Measurements from ENCODE around the gene AKAP13. TPM values are rescaled to one million over a fixed set of nuclear protein-coding genes. Genes with fewer than 3 reads are reported as not detected.

Gene AKAP13
- total and polyA plus RNA-seq, 2 of the 13 experiments (the other 11 are each of a cell fraction or from before 2014, with no cell fraction given) = 6.7 to 27.1 TPM

DNA sequence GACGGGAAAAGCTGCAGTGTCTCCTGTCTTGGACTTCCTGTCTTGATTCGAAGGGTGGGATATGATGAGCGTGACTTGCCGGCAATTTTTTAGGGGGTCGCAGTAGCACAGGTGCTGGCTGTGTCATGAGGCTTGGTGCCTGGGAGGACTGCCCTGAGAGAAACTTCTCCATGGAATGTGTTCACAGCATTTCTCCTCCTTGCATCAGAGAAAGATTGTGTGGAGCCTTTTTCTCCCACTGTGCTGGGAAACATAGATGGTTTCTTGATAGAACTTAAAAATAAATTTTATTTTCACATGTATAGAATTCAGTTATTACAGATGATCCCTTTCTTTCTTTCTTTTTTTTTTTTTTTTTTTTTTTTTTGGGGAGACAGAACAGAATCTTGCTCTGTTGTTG lies 292.9 kb downstream of the AKAP13 start:
- H3K36me3 ChIP-seq (replicated peaks in 1 of 2; ENCODE audit: control insufficient read depth in 1 of 2, insufficient read depth in 2 of 2, low read length in 2 of 2) = peaks cover 1 to 14% of the 10 kb centered on the region in 2 experiments; a peak in 2 of 5 replicates
- BruUV-seq (replicated peaks) = no TSS peak
- in situ Hi-C loops (cut with HindIII; ENCODE audit: extremely low pct_ligation_motif_present, low pct_unique_long_range_greater_than_20kb) (no loop called here), intact Hi-C loops (cut with micrococcal nuclease; ENCODE audit: unreplicated experiment) (no loop called here)
- 98% methylated on average over 5 of the region's 5 CpGs for whole genome bisulfite sequencing (ENCODE audit: low lambda C conversion rate)
- H3K4me3 ChIP-seq (replicated peaks in 1 of 3; ENCODE audit: insufficient read depth in 1 of 3, low read depth in 2 of 3, low read length in 3 of 3) = no peak overlapping the region
- no peaks in the 10 kb centered on the region for H3K27me3 ChIP-seq (ENCODE audit: control insufficient read depth in 1 of 2, insufficient read depth in 2 of 2, low read length in 2 of 2)
- ATAC-seq = no peak
- CTCF ChIA-PET (ENCODE audit: low intra/inter-chr PET ratio, low total read pairs) = no interaction called here
- no peaks in the 10 kb centered on the region for H3K9me3 ChIP-seq (ENCODE audit: low read length)
- no peak overlapping the region for H3K4me2 ChIP-seq (ENCODE audit: low read depth, low read length)
- H2AFZ ChIP-seq (ENCODE audit: low read length) = no peak overlapping the region
- H3K79me2 ChIP-seq (ENCODE audit: insufficient read depth, low read length) = no peaks in the 10 kb centered on the region
- H4K20me1 ChIP-seq (ENCODE audit: insufficient read depth, low read length) = no peaks in the 10 kb centered on the region
- no peak for FAIRE-seq
- POLR2A ChIA-PET = interaction anchor here (1.4 kb wide), 1 partner anchor 34 kb away, joined by 5 read pairs; no protein-coding TSS in a partner anchor
- DNase-seq (ENCODE audit: low spot score) = no peak
- H3K9ac ChIP-seq (ENCODE audit: insufficient read depth, low read depth, low read length) = no peak overlapping the region
- peaks cover 15% of the 10 kb centered on the region for H3K4me1 ChIP-seq (ENCODE audit: insufficient read depth, low read length)
- TF ChIP-seq NR3C1 (CRISPR knock-in tag; IDR thresholded peaks at IDR 0.05) = no peak
- no peak for TF ChIP-seq ZBTB4 (CRISPR knock-in tag; IDR thresholded peaks at IDR 0.05; ENCODE audit: borderline replicate concordance)
- TF ChIP-seq PAWR (CRISPR knock-in tag; IDR thresholded peaks at IDR 0.05; ENCODE audit: borderline replicate concordance) = no peak
- no peak for TF ChIP-seq ZHX2 (IDR thresholded peaks at IDR 0.05; ENCODE audit: low read depth)
- TF ChIP-seq ZHX2 (CRISPR knock-in tag; IDR thresholded peaks at IDR 0.05; ENCODE audit: borderline replicate concordance) = no peak
- no peak for TF ChIP-seq PAX8 (CRISPR knock-in tag; IDR thresholded peaks at IDR 0.05; ENCODE audit: borderline replicate concordance)
- no peak for TF ChIP-seq ZFP37 (CRISPR knock-in tag; IDR thresholded peaks at IDR 0.05; ENCODE audit: borderline replicate concordance)
- TF ChIP-seq ZNF709 (CRISPR knock-in tag; IDR thresholded peaks at IDR 0.05) = no peak
- H3K27ac ChIP-seq (ENCODE audit: extremely low read length, insufficient read depth, low read length) = peak overlapping the region; percentile 3
